NK-92 (cell line): ENCODE results near the gene PPA1.
"Not testable (repeated sequence)": the region's sequence is repeated elsewhere in the genome, so short reads cannot be mapped to it uniquely, and the experiment has no call there.

Source experiments
- DNase-seq: peaks from one replicate; lab custom pipeline; 2025; ENCODE audit not compliant: unreplicated experiment; lab: John Stamatoyannopoulos, UW

PPA1 gene

DNA sequence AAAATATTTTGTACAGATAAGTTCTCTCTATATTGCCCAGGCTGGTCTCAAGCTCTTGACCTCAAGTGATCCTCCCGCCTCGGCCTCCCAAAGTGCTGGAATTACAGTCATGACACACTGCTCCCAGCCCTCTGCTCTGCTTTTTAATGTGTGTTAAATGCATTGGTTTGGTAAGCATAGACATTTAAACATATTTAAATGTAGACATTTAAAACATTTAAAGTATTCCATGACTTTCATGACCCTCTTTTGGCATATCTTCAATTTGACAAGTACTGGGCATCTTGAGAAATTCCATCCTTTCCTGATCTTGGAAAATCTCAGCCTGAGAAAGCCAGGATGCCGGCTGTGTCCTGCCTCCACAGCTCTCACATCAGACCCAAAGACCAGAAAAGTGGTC, 57.7 kb downstream of the PPA1 start:
- no peak for DNase-seq

DNA sequence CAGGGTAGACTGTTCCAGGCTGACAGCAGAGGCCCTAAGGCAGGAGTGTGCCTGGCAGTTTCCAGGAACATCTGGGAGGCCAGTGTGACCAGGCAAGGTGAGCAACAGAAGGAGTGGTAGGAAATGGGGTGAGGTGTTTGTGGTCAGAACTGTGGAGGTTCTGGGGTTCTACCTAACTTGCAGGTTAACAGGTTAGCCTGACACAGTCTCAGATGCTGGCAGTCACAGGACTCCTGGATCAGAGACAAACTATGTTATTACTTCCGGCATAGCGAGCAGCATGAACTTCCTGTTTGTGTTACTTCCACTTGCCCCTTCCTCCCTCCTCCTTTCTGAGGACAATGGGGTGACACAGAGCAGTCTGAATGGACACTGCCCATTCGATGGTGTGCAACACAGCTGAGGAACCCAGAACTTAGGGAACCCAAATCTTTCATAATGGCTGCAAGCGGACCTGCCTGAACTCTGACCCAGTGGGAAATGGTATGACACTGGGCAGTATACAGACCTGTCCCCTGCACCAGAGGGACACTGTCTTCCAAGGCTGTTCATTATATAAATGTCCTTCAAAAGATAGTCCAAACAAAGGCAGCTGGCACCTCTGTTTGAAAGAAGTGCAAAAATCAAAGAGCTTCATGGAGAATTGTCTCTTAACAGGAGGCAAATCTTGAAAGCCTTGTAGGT, 59.0 kb downstream of the PPA1 start:
- no peak for DNase-seq

DNA sequence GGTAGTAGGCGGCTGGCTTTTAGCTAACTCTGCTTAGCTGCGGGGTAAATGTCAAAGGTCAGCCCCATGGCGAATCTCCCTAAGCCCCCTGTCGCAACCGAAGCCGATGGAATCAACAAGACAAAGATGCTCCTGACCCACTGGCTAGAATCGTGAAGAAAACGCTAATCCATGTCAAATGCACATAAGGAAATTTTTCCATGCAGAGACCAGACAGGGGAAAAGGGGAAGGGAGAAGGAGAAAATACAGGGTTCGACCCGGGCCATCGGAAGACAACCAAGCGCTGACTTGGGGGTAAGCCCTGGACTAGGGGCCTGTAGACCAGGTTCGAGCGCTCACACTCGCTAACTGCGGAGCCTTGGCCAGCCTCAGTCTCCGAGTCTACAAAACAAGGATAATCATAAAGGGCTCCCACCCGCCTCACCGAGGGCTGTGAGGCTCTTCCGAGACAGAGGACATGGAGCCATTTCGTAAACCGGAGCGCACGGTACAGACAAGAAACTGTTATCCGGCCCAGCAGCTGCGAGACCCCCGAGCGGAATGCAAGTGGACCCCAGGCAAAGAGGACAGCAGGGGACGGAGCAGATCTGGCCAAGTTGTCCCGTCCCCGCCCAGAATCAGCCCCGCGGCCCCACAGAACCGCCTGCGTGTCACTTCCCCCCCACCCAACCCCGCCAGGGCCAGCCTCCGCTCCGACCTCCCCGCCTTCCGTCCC, 63.4 kb downstream of the PPA1 start:
- DNase-seq, result no peak

DNA sequence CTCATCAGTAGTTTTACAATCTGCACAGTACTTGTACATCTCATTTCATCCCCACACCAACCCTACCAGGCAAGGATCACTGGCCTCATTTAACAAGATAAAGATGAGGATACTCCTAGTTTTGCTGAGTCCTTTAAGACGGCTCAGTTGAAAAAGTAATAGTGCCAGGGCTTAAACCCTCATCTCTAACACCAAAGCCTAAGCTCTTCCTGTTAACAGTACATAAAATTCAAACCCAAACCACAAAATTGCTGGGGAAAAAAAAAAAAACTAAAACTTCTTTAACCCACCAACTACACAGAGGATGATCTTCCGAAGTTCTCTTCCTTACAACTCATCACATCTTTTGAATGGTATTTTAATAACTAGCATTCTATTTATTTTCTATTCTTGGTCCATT, 64.2 kb downstream of the PPA1 start:
- DNase-seq, result no peak

DNA sequence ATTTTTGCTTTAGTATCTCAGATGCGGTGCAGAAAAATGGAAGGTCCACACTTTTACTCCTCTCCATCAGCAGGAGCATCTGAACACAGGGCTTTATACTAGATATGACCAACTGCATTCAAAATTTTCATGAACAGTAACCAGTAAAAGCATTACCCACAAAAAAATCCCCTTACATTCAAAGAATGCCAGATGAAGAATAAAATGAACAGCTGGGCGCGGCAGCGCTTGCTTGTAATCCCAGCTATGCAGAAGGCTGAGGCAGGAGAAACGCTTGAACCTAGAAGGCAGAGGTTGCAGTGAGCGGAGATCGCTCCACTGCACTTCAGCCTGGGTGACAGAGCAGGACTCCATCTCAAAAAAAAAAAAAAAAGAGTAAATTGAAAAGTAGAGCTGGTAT, 66.0 kb downstream of the PPA1 start:
- DNase-seq, result no peak

DNA sequence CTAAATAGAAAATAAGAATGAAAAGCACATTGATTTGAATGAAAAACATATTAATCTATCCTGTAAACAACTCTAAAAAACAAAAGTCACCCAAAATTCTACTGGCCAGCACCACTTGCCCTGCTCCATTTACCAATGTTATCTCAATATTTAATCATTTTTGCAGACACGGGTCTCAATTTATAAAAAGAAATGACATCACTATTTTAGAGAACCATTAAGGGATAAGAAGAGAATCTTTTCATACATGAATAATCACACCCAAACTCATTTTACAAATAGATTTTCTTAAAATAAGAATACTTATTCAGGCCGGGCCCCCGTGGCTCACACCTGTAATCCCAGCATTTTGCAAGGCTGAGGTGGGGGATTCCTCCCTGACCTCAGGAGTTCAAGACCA, 66.8 kb downstream of the PPA1 start:
- no peak for DNase-seq

DNA sequence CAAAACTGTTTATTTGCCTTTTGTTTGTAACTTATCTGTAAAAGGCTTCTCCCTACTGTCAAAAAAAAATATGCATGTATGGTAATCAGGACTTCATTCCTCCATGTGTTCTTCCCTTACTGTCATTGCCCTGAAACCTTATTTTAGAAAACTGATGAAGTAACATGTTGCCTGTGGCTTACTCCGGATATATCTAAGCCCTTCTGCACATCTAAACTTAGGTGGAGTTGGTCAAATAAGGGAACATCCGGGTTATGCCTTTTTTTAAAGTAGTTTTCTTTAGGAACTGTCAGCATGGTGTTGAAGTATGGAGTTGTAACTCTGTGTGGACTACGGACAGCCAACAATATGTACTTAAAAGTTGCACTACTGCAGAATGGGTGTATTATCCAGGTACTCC, 69.1 kb downstream of the PPA1 start:
- no peak for DNase-seq

DNA sequence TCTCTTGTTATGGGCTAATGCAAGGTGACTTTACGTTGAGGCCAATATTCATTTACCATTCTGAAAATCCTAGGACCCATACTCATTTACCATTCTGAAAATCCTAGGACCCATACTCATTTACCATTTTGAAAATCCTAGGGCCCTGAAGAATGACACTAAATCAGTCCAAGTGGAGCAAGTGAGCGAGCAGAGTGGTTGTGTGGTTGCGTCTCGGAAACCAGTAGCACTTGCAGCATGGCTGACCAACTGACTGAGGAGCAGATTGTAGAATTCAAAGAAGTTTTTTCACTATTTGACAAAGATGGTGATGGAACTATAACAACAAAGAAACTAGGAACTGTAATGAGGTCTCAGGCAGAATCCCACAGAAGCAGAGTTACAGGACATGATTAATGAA, 69.8 kb downstream of the PPA1 start:
- no peak for DNase-seq

DNA sequence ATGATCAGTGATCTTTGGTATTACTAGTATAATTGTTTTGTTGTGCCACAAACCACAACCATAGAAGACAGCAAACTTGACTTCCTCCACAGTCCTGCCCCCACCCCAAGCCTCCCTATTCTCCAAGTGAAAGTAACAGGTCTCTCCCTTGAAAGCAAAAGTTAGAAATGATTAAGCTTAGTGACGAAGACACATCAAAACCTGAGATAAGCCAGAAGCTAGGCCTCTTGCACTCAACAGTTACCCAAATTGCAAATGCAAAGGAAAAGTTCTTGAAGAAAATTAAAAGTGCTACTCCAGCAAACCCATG, 70.4 kb downstream of the PPA1 start:
- DNase-seq, result no peak

DNA sequence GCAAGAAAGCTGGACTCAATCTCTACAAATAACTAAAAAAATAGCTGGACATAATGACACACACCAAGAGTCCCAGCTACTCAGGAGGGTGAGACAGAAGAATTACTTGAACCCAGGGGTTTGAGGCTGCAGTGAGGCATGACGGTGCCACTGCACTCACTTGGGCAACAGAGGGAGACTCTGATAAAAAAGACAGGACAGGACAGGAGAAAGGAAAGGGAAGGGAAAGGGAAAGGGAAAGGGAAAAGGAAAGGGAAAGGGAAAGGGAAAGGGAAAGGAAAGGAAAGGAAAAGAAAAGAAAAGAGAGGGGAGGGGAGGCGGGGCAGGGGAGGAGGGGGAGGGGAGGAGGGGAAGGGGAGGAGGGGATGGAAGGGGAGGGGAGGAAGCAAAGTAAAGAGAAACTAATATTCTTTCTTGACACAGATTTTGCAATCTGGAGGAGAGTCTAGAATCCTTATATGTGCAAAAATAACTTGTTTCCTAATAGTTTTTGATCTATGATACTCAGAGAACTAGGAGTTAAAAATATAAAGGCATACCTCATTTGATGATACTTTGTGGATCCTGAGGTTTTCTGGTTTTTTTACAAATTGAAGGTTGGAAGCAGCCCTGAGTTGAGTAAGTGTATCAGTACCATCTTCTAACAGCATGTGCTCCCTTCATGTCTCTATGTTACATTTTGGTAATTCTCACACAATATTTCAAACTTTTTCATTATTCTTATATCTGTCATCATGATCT, 70.9 kb downstream of the PPA1 start:
- DNase-seq, result no peak

DNA sequence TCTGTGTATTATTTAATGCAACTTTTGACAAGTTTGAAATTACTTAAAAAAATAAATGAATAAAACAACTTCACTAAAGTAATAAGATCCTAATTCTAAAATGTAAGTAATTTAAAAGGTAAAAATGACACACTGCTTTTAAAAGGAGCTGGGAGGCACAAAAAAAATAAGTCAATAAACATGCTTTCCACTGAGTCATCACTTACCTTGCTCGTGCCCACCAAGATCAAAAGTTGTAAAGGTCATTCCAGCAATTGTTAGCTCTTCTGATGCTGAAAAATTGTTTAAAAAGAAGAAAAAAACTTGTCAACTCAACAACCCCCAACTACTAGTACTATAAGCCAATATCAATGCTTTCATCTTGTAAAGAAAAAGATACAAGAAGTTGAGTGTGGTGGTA, 72.4 kb downstream of the PPA1 start:
- no peak for DNase-seq

DNA sequence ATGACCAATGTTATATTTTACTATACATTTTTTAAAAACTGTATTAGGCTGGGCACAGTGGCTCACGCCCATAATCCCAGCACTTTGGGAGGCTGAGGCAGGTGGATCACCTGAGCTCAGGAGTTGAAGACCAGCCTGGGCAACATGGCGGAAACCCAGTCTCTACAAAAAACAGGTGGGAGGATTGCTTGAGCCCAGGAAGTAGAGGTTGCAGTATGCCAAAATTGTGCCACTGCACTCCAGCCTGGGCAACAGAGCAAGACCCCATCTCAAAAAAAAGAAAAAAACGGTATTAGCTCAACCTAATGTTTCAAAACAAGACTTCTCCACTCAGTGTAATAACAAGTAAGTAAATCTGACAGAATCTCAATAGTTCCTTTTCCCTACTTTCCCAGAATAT, 73.9 kb downstream of the PPA1 start:
- DNase-seq, result not testable (repeated sequence)

DNA sequence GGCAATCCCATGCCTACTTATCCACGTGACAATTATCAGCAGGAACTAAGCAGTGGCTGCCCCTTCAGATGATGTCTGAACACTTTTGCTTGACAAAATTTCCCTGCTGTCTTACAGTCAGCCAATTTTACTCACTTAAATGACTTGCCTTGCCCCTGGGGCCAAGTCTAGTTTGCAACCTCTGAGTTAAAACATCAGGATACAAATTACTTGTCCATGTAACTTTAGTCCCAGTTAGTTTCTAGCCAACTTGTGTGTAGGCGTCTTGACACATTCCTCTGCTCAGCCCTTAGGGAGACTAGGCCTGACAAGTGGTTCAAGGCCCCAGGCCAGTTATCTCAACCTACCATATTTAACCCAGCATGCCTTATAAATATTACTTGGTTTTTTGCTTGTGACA, 75.1 kb downstream of the PPA1 start:
- DNase-seq, result no peak

DNA sequence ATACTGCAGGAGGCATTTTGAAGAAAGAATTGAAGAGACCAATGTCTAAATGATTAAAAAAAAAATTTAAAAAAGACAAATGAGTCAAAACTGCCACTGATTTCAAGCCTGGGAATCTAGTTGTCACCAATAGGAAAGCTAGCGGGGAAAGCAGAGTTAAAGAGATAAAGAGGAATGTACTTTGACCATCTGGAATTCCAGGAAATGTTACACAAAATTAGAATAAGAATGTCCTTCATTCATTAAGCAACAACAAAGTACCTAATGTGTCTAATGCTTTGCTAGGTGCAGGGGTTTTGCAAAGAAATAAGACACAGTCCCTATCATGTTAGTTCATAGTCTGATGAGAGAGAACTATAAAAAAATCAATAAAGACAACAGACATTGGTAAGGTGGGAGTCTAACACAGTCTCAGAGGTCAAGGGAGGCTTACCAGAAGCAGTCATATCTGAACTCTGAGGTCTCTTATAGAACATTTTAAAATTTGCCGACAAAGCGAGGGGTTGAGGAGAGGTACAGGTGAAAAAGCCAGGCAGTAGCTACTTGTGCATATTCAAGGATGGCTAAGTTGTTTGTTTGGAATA, 77.9 kb downstream of the PPA1 start:
- no peak for DNase-seq
